GM21381 (cell line): ENCODE data around the gene HEG1.

ENCODE experiments used
- ATAC-seq: cut with Tn5 transposase; IDR thresholded peaks from one replicate; pipeline ENCODE4 v1.9.1; 2021; ENCODE audit warnings: mild to moderate bottlenecking, moderate library complexity; ENCODE audit not compliant: unreplicated experiment

HEG1 gene

GRCh38 chr3:124993466-124993865, 62.3 kb downstream of the HEG1 start:
- no peak for ATAC-seq

GRCh38 chr3:124992041-124992440, 63.8 kb downstream of the HEG1 start:
- ATAC-seq = no peak

GRCh38 chr3:124986192-124987143, 69.3 kb downstream of the HEG1 start:
- no peak for ATAC-seq

- no peak for ATAC-seq
Observed at GRCh38 chr3:124985349-124985748, 70.4 kb downstream of the HEG1 start.

- ATAC-seq = no peak
Observed at GRCh38 chr3:124984754-124985153, 71.0 kb downstream of the HEG1 start.

GRCh38 chr3:124982855-124983254, 72.9 kb downstream of the HEG1 start:
- ATAC-seq = no peak

- no peak for ATAC-seq
Observed at GRCh38 chr3:124981472-124981871, 74.3 kb downstream of the HEG1 start.

GRCh38 chr3:124978627-124979026, 77.2 kb downstream of the HEG1 start:
- ATAC-seq = no peak

GRCh38 chr3:124976383-124976782, 79.4 kb downstream of the HEG1 start:
- no peak for ATAC-seq

GRCh38 chr3:124974691-124975090, 81.1 kb downstream of the HEG1 start:
- ATAC-seq = no peak

GRCh38 chr3:124973290-124973689, 82.5 kb downstream of the HEG1 start:
- ATAC-seq = no peak

GRCh38 chr3:124972457-124972856, 83.3 kb downstream of the HEG1 start:
- no peak for ATAC-seq

- ATAC-seq = no peak
Observed at GRCh38 chr3:124969963-124970722, 85.7 kb downstream of the HEG1 start.

- ATAC-seq = no peak
Observed at GRCh38 chr3:124969190-124969589, 86.6 kb downstream of the HEG1 start.

- ATAC-seq = no peak
Observed at GRCh38 chr3:124967964-124968363, 87.8 kb downstream of the HEG1 start.

- no peak for ATAC-seq
Observed at GRCh38 chr3:124966521-124967445, 89.0 kb downstream of the HEG1 start.

- no peak for ATAC-seq
Observed at GRCh38 chr3:124965413-124965812, 90.4 kb downstream of the HEG1 start.

- no peak for ATAC-seq
Observed at GRCh38 chr3:124964387-124964786, 91.4 kb downstream of the HEG1 start.

GRCh38 chr3:124963755-124964154, 92.0 kb downstream of the HEG1 start:
- ATAC-seq = no peak

- no peak for ATAC-seq
Observed at GRCh38 chr3:124962403-124962940, 93.3 kb downstream of the HEG1 start.

GRCh38 chr3:124960698-124961097, 95.1 kb downstream of the HEG1 start:
- no peak for ATAC-seq
